ENCODE data around the gene DACH1.

Gene DACH1

GRCh38 chr13:71464686-71465085 lies 402.3 kb downstream of the DACH1 start:
- no peak for DNase-seq

- DNase-seq, result no peak
Observed at GRCh38 chr13:71461892-71462291, 405.1 kb downstream of the DACH1 start.

- DNase-seq, result no peak
Observed at GRCh38 chr13:71460211-71460610, 406.8 kb downstream of the DACH1 start.

- no peak for DNase-seq
Observed at GRCh38 chr13:71459708-71460107, 407.3 kb downstream of the DACH1 start.

- DNase-seq, result no peak
Observed at GRCh38 chr13:71457645-71458044, 409.4 kb downstream of the DACH1 start.

GRCh38 chr13:71456136-71456535 lies 410.9 kb downstream of the DACH1 start:
- DNase-seq, result no peak

- no peak for DNase-seq
Observed at GRCh38 chr13:71454509-71454908, 412.5 kb downstream of the DACH1 start.

GRCh38 chr13:71448080-71448630 lies 418.8 kb downstream of the DACH1 start:
- no peak for DNase-seq

GRCh38 chr13:71437704-71438103 lies 429.3 kb downstream of the DACH1 start:
- DNase-seq, result no peak

GRCh38 chr13:71430681-71431080 lies 436.3 kb downstream of the DACH1 start:
- no peak for DNase-seq

- no peak for DNase-seq
Observed at GRCh38 chr13:71417205-71417604, 449.8 kb downstream of the DACH1 start.

- no peak for DNase-seq
Observed at GRCh38 chr13:71412231-71412630, 454.8 kb downstream of the DACH1 start.

- DNase-seq, result no peak
Observed at GRCh38 chr13:71408416-71408815, 458.6 kb downstream of the DACH1 start.

GRCh38 chr13:71399631-71400215 lies 467.3 kb downstream of the DACH1 start:
- no peak for DNase-seq

- DNase-seq, result no peak
Observed at GRCh38 chr13:71396149-71396548, 470.9 kb downstream of the DACH1 start.

GRCh38 chr13:71395053-71395452 lies 472.0 kb downstream of the DACH1 start:
- DNase-seq, result no peak

- no peak for DNase-seq
Observed at GRCh38 chr13:71394176-71394575, 472.8 kb downstream of the DACH1 start.
